ENCODE data around the gene FKBP11. TPM values are rescaled to one million over a fixed set of nuclear protein-coding genes. Genes with fewer than 3 reads are reported as not detected.

Gene FKBP11
- polyA plus RNA-seq, 1 donor from 2014 or later: 24.9 TPM

- Histone ChIP-seq H3K27me3 (ENCODE audit: insufficient read depth, low read depth, low read length) (no peaks in the 10 kb centered on the region), H3K9me2 (ENCODE audit: insufficient read depth, low read length) (no peaks in the 10 kb centered on the region), H3K36me3 (ENCODE audit: insufficient read depth, low read length) (no peaks in the 10 kb centered on the region), H3K27ac (ENCODE audit: low read length) (no peak overlapping the region), H3F3A (ENCODE audit: insufficient read depth, low read length, poor library complexity, severe bottlenecking) (no peaks in the 10 kb centered on the region), H3K79me2 (replicated peaks; ENCODE audit: insufficient read depth, low read length) (no peaks in the 10 kb centered on the region), H3K4me2 (ENCODE audit: low read length) (peak overlapping the region; percentile 70), H3K9ac (ENCODE audit: low read length) (peak overlapping the region; percentile 30), H3K9me3 (ENCODE audit: low read length) (no peaks in the 10 kb centered on the region), H4K20me1 (ENCODE audit: insufficient read depth) (no peaks in the 10 kb centered on the region), H2AFZ (ENCODE audit: low read depth, low read length) (no peak overlapping the region), H3K4me3 (ENCODE audit: low read length) (peak overlapping the region; percentile 61)
- TF ChIP-seq MXI1 (conservative IDR thresholded peaks at IDR 0.05; ENCODE audit: poor library complexity, severe bottlenecking): peak; percentile 64
- no peak for TF ChIP-seq EZH2 (IDR thresholded peaks at IDR 0.05; ENCODE audit: borderline replicate concordance, insufficient read depth, low read length, poor library complexity, severe bottlenecking)
- peak; percentile 33 for TF ChIP-seq SMC3 (conservative IDR thresholded peaks at IDR 0.05; ENCODE audit: poor library complexity)
- TF ChIP-seq CTCF (IDR thresholded peaks at IDR 0.05; ENCODE audit: poor library complexity, severe bottlenecking): peak; percentile 71
Observed at GRCh38 chr12:48903982-48904411, 21.3 kb downstream of the FKBP11 start.

- Histone ChIP-seq H3K9ac (ENCODE audit: low read length) (no peak overlapping the region), H3K9me2 (ENCODE audit: insufficient read depth, low read length) (no peaks in the 10 kb centered on the region), H4K20me1 (ENCODE audit: insufficient read depth) (no peaks in the 10 kb centered on the region), H3K4me2 (ENCODE audit: low read length) (no peak overlapping the region), H2AFZ (ENCODE audit: low read depth, low read length) (no peak overlapping the region), H3K9me3 (ENCODE audit: low read length) (no peaks in the 10 kb centered on the region), H3K36me3 (ENCODE audit: insufficient read depth, low read length) (no peaks in the 10 kb centered on the region), H3K27ac (ENCODE audit: low read length) (no peak overlapping the region), H3K4me3 (ENCODE audit: low read length) (no peak overlapping the region), H3K27me3 (ENCODE audit: insufficient read depth, low read depth, low read length) (no peaks in the 10 kb centered on the region), H3F3A (ENCODE audit: insufficient read depth, low read length, poor library complexity, severe bottlenecking) (no peaks in the 10 kb centered on the region), H3K79me2 (replicated peaks; ENCODE audit: insufficient read depth, low read length) (no peaks in the 10 kb centered on the region)
- TF ChIP-seq SMC3 (conservative IDR thresholded peaks at IDR 0.05; ENCODE audit: poor library complexity): no peak
- TF ChIP-seq RAD21 (conservative IDR thresholded peaks at IDR 0.05): no peak
- TF ChIP-seq EZH2 (IDR thresholded peaks at IDR 0.05; ENCODE audit: borderline replicate concordance, insufficient read depth, low read length, poor library complexity, severe bottlenecking): no peak
- TF ChIP-seq MXI1 (conservative IDR thresholded peaks at IDR 0.05; ENCODE audit: poor library complexity, severe bottlenecking): no peak
- TF ChIP-seq EP300 (conservative IDR thresholded peaks at IDR 0.05; ENCODE audit: poor library complexity, severe bottlenecking): no peak
- no peak for TF ChIP-seq CTCF (IDR thresholded peaks at IDR 0.05; ENCODE audit: poor library complexity, severe bottlenecking)
- no peak for TF ChIP-seq REST (IDR thresholded peaks at IDR 0.05; ENCODE audit: borderline replicate concordance)
Observed at GRCh38 chr12:48903363-48903981, 21.8 kb downstream of the FKBP11 start.

Data from neural cell (in vitro differentiated cells).